ENCODE measurements around the gene SAMD5. TPM values are rescaled to one million over a fixed set of nuclear protein-coding genes. Genes with fewer than 3 reads are reported as not detected.

Gene SAMD5
- total RNA-seq, 4 donors from 2014 or later = 0.84 to 3.3 (median 2.3) TPM

GRCh38 chr6:147563472-147563871, 55.0 kb downstream of the SAMD5 start:
- H3K9me3 ChIP-seq = no peaks in the 10 kb centered on the region
- TF ChIP-seq, protein P1, sequence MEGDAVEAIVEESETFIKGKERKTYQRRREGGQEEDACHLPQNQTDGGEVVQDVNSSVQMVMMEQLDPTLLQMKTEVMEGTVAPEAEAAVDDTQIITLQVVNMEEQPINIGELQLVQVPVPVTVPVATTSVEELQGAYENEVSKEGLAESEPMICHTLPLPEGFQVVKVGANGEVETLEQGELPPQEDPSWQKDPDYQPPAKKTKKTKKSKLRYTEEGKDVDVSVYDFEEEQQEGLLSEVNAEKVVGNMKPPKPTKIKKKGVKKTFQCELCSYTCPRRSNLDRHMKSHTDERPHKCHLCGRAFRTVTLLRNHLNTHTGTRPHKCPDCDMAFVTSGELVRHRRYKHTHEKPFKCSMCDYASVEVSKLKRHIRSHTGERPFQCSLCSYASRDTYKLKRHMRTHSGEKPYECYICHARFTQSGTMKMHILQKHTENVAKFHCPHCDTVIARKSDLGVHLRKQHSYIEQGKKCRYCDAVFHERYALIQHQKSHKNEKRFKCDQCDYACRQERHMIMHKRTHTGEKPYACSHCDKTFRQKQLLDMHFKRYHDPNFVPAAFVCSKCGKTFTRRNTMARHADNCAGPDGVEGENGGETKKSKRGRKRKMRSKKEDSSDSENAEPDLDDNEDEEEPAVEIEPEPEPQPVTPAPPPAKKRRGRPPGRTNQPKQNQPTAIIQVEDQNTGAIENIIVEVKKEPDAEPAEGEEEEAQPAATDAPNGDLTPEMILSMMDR (IDR thresholded peaks at IDR 0.05) = no peak
- TF ChIP-seq POLR2A (IDR thresholded peaks at IDR 0.05) = no peak
- no peak for TF ChIP-seq EP300 (IDR thresholded peaks at IDR 0.05)
- 82 to 85% methylated on average over 2 of the region's 2 CpGs for WGBS, 2 donors
- DNase-seq (ENCODE audit: low spot score in 2 of 2) = no peak
- no peaks in the 10 kb centered on the region for H3K36me3 ChIP-seq
- no peak overlapping the region for H3K4me3 ChIP-seq
- H3K27me3 ChIP-seq = no peaks in the 10 kb centered on the region
- peaks cover 0 to 20% (median 8%) of the 10 kb centered on the region in 4 donors for H3K4me1 ChIP-seq
- H3K27ac ChIP-seq = no peak overlapping the region

DNA sequence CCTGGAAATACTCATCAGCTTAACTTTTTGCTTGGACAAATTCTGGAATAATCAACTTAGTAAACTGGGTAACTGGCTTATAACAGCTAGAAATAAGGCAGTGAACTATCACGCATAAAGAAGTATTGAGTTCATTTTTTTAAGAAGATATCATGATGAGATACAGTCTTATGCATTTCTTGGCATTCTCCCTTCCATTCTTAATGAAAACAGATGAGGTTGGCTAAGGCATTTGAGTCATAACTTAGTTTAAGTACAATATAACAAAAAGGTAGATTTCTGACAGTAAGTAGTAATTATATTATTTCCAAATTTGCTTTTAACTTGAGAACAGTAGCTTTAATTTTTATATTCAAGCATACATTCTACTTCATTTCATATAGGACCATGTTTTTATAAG, 56.1 kb downstream of the SAMD5 start:
- peaks cover 0 to 11% (median 8%) of the 10 kb centered on the region in 4 donors for H3K4me1 ChIP-seq
- no peaks in the 10 kb centered on the region for H3K9me3 ChIP-seq
- 33 to 86% methylated on average over 1 of the region's 1 CpG for WGBS, 2 donors
- DNase-seq (ENCODE audit: low spot score in 2 of 2) = no peak
- H3K4me3 ChIP-seq = no peak overlapping the region
- H3K27ac ChIP-seq = no peak overlapping the region
- H3K27me3 ChIP-seq = no peaks in the 10 kb centered on the region
- no peaks in the 10 kb centered on the region for H3K36me3 ChIP-seq
- TF ChIP-seq POLR2A (IDR thresholded peaks at IDR 0.05) (no peak), EP300 (IDR thresholded peaks at IDR 0.05) (no peak)
- TF ChIP-seq, protein P1 (IDR thresholded peaks at IDR 0.05) = no peak

DNA sequence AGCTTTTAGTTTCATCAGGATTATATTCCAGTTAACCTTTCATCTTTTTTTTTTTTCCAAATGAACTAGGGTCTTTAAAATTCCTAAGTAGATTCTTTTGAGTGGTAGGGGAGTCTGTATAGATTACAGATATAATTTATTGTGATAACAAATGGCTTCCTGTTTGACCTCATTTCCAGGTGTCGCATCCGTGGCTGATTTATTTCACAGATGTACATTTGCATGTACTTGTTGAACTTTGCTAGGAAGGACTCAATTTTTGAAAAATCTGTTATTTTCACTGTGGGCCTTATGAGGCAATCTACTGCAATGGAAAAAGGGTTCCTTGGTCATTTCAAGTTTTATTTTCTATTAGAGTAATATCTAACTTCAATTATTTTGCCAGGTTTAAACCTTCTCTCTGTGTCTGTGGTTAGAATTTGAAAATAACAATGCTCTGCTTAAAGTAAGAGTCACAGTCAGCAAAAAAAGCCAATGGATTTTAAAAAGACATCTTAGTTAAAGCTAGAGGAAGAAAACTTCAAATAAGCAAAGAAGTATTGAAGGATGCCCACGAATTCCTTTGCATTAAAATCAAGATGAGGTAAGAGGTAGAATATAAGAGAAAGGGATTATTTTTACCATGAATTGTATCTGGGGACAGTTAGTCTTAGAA, 57.9 kb downstream of the SAMD5 start:
- no peaks in the 10 kb centered on the region for H3K36me3 ChIP-seq
- no peaks in the 10 kb centered on the region for H3K27me3 ChIP-seq
- peak overlapping the region in 1 of 4 donors; percentile 22 for H3K27ac ChIP-seq
- WGBS, 2 donors = 62 to 68% methylated on average over 3 of the region's 3 CpGs
- TF ChIP-seq POLR2A (IDR thresholded peaks at IDR 0.05) = no peak
- no peak for TF ChIP-seq EP300 (IDR thresholded peaks at IDR 0.05)
- TF ChIP-seq, protein P1 (IDR thresholded peaks at IDR 0.05) = no peak
- no peak for DNase-seq (ENCODE audit: low spot score in 2 of 2)
- H3K4me1 ChIP-seq = peaks cover 0 to 9% (median 7%) of the 10 kb centered on the region in 4 donors
- H3K4me3 ChIP-seq = no peak overlapping the region
- no peaks in the 10 kb centered on the region for H3K9me3 ChIP-seq

DNA sequence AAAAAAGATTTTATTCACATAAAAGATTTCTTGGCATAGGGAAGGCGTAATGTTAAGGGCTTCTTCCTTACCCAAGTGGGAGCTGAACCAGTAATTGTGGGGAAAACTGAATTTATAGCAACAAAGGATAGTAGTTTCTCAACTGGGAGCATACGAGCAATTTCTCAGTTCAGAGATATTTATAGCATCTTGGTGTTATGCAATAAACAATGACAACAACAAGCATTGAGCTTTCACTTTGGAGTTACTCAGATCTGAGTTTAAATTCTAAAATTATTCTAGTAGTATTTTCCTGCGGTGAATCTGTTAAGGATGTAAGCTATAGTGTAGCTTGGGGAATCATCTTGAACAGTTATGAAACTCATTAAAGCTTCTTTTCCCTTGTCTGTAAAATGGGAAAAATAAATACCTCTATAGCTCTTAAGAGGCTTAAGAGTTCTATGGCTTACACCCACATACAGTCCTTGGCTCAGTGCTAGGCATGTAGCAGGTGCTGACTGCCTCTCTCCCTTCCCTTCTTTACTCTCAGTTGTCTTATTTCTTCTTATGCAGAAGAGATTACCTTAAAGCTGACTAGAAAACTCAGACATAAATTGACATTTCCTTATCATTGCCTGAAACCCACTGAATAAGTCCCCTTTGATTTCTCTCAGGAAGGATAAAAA, 58.8 kb downstream of the SAMD5 start:
- WGBS, 2 donors = 36 to 53% methylated on average over 3 of the region's 3 CpGs
- H3K36me3 ChIP-seq = no peaks in the 10 kb centered on the region
- DNase-seq (ENCODE audit: low spot score in 2 of 2) = no peak
- H3K4me3 ChIP-seq = no peak overlapping the region
- H3K27me3 ChIP-seq = no peaks in the 10 kb centered on the region
- peaks cover 0 to 9% (median 7%) of the 10 kb centered on the region in 4 donors for H3K4me1 ChIP-seq
- H3K27ac ChIP-seq = peak overlapping the region in 2 of 4 donors; percentile 11 to 22
- TF ChIP-seq POLR2A (IDR thresholded peaks at IDR 0.05) (no peak), EP300 (IDR thresholded peaks at IDR 0.05) (no peak)
- TF ChIP-seq, protein P1 (IDR thresholded peaks at IDR 0.05) = no peak
- H3K9me3 ChIP-seq = no peaks in the 10 kb centered on the region

- Histone ChIP-seq H3K27me3 (no peaks in the 10 kb centered on the region), H3K9me3 (no peaks in the 10 kb centered on the region), H3K36me3 (no peaks in the 10 kb centered on the region), H3K27ac (no peak overlapping the region), H3K4me3 (no peak overlapping the region), H3K4me1 (peaks cover 0 to 9% (median 7%) of the 10 kb centered on the region in 4 donors)
- no peak for DNase-seq (ENCODE audit: low spot score in 2 of 2)
- TF ChIP-seq EP300 (IDR thresholded peaks at IDR 0.05) (no peak), POLR2A (IDR thresholded peaks at IDR 0.05) (no peak)
- TF ChIP-seq, protein P1 (IDR thresholded peaks at IDR 0.05) = no peak
- 90 to 91% methylated on average over 7 of the region's 7 CpGs for WGBS, 2 donors
These were observed 61.3 kb downstream of the SAMD5 start for GRCh38 chr6:147569788-147570187.
